Cardiac fibroblast (primary cell): ENCODE measurements around the gene RAD51C.

Experiments used
- DNase-seq, 2 donors: peaks; one replicate each; pipeline versions ENCODE4 v3.0.0 to v3.0.0-alpha.2; 2010; ENCODE audit warnings: low read depth in 2 of 2
- H3K4me3 ChIP-seq, 2 donors: replicated peaks in 1 of 2; 1 replicate in 1 of 2; 2 replicates in 1 of 2; pipeline ENCODE4 v1.5.1; 2011; ENCODE audit warnings: low read depth in 2 of 2, low read length in 2 of 2, mild to moderate bottlenecking in 2 of 2, moderate library complexity in 1 of 2
- TF ChIP-seq, protein P1 (sequence below): IDR thresholded peaks from one replicate; pipeline ENCODE4 v1.5.1; 2011; ENCODE audit warnings: low read depth, mild to moderate bottlenecking, low read length, inconsistent platforms

Gene RAD51C

DNA sequence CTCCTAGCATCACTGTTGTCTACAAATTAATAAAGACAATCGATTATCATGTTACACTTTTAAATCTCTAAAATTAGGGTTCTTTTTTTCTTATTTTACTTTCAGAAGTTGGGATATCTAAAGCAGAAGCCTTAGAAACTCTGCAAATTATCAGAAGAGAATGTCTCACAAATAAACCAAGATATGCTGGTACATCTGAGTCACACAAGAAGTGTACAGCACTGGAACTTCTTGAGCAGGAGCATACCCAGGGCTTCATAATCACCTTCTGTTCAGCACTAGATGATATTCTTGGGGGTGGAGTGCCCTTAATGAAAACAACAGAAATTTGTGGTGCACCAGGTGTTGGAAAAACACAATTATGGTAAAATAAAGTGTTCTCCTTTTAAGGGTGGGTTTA, 2.4 kb downstream of the RAD51C start:
- TF ChIP-seq, protein P1, sequence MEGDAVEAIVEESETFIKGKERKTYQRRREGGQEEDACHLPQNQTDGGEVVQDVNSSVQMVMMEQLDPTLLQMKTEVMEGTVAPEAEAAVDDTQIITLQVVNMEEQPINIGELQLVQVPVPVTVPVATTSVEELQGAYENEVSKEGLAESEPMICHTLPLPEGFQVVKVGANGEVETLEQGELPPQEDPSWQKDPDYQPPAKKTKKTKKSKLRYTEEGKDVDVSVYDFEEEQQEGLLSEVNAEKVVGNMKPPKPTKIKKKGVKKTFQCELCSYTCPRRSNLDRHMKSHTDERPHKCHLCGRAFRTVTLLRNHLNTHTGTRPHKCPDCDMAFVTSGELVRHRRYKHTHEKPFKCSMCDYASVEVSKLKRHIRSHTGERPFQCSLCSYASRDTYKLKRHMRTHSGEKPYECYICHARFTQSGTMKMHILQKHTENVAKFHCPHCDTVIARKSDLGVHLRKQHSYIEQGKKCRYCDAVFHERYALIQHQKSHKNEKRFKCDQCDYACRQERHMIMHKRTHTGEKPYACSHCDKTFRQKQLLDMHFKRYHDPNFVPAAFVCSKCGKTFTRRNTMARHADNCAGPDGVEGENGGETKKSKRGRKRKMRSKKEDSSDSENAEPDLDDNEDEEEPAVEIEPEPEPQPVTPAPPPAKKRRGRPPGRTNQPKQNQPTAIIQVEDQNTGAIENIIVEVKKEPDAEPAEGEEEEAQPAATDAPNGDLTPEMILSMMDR = no peak
- no peak for DNase-seq
- H3K4me3 ChIP-seq = no peak overlapping the region

DNA sequence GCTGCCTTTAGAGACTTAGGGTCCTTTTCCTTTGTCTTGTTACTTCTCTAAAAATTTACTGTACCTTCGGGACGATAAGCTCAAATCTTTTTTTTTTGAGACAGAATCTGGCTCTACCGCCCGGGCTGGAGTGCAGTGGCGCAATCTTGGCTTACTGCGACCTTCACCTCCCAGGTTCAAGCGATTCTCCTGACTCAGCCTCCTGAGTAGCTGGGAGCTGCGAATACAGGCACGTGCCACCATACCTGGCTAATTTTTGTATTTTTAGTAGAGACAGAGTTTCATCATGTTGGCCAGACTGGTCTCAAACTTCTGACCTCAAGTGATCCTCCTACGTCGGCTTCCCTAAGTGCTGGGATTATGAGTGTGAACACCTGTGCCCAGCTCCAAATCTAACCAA, 7.4 kb downstream of the RAD51C start:
- H3K4me3 ChIP-seq = no peak overlapping the region
- TF ChIP-seq, protein P1 = no peak
- DNase-seq = no peak

DNA sequence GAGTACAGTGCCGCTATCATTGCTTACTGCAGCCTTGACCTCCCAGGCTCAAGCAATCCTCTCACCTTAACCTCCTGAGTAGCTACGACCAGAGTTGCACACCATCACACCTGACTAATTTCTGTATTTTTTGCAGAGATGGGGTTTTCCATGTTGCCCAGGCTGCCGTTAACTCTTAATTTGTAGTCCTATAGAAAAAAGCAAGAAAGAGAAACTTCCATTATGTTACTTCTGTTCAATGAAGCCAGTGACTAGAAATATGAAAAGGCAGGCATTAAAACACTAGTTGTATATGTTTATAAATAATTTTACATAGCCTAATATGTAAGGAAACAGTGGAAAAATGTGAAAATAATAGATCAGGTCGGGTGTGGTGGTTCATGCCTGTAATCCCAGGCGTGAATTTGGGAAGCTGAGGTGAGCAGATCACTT, 9.7 kb downstream of the RAD51C start:
- TF ChIP-seq, protein P1 = no peak
- no peak overlapping the region for H3K4me3 ChIP-seq
- no peak for DNase-seq

DNA sequence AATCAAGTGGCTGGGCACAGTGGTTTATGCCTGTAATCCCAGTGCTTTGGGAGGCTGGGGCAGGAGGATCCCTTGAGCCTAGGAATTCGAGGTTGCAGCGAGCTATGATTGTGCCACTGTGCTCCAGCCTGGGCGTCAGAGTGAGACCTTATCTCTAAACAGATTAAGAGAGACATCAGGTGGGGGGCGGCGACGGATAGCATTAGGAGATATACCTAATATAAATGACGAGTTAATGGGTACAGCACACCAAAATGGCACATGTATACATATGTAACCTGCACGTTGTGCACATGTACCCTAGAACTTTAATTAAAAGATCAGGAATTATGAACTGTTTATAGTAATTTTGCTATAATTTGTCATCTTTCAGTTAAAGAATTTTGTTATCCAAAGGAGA, 10.3 kb downstream of the RAD51C start:
- H3K4me3 ChIP-seq = no peak overlapping the region
- TF ChIP-seq, protein P1 = no peak
- DNase-seq = peak in 1 of 2 donors; percentile 5

DNA sequence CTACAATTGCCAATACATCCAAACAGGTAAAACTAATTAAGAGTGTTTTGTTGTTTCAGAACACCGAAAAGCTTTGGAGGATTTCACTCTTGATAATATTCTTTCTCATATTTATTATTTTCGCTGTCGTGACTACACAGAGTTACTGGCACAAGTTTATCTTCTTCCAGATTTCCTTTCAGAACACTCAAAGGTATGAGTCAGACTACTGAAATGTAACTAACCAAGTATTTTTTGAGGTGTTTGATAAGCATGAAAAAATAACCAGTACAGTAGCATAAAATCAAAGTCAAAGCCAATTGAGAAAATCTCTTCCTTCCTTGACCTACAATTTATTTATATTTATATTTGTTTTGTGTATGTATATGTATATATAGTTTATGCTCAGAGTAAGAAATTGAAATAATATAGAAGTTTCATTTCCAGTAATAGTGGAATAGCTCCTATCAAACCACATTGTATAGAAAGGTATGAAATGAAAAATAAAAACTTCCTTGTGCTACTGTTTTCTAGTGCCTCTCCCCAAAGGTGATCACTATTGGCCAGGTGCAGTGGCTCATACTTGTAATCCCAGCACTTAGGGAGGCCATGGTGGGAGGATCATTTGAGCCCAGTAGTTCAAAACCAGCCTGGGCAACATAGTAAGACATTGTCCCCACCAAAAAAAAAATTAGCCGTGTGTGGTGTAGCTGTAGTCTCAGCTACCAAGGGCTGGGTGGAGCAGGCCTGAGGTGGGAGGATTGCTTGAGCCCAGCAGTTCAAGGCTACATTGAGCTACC, 10.9 kb downstream of the RAD51C start:
- TF ChIP-seq, protein P1 = no peak
- H3K4me3 ChIP-seq = no peak overlapping the region
- DNase-seq = peak; percentile 66 to 77

DNA sequence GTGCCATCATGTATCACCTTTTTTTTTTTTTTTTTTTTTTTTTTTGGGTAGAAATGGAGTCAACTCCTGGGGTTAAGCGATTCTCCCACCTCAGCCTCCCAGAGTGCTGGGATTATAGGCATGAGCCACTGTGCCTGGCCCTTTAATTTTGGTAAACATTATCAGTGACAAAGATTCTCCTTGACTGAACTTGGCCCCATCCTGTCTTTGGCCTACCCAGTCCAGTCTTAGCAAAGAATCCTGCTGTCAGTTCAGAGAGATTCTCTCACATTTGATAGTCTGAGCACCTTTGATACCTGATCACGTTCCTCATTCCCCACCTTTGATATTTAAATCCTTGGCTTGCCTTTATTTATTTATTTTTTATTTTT, 11.5 kb downstream of the RAD51C start:
- no peak for DNase-seq
- TF ChIP-seq, protein P1 = no peak

More for the DNA sequence above, 11.5 kb downstream of the RAD51C start:
- no peak overlapping the region for H3K4me3 ChIP-seq
